ENCODE measurements around the gene VLDLR.

VLDLR gene

DNA sequence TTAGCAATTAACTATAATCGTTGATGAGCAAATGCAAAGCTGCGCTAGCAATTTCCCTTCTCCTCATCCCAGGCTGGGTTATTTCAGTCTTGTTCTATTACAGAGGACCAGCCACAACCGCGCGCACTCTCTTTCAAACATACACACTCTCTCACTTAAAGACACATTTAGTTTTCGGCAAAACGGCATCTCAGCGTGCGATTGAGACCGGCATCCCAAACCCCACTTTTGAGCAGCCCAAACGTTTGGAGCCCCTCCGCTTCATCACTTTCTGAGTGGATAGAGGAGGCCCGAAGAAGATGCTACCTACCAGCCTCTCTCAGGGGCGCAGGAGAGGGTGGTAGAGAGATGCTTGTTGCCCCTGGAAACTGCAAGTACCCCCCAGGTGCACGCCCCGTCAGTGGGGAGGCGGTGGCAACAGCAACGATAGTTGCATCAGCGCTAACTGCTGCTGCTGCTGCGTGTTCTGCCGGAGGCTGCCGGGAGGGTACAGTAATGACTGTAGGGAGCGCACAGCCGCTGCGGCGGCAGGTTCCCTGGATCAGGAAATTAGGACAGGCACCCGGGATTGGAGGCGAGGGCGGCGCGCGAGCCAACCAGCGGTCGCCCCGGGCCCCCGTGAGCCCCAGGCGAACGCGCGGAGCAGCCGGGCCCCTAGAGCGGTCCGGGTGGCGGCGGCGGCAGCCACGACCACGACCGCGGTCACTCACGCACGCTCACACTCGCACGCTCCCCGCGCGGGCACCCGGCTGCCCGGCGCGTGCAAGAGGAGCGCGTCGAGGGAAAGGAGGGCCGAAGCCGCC is 467 bp upstream of the VLDLR start:
- DNase-seq = peak; percentile 70 to 90
- Histone ChIP-seq H3K27me3 (no peaks in the 10 kb centered on the region), H3K9me3 (no peaks in the 10 kb centered on the region), H3K36me3 (no peaks in the 10 kb centered on the region), H3K27ac (peak overlapping the region; percentile 92 to 94), H3K4me1 (peaks cover 0 to 26% (median 7%) of the 10 kb centered on the region in 4 donors), H3K4me3 (peak overlapping the region; percentile 75 to 81)
- TF ChIP-seq, protein P1, sequence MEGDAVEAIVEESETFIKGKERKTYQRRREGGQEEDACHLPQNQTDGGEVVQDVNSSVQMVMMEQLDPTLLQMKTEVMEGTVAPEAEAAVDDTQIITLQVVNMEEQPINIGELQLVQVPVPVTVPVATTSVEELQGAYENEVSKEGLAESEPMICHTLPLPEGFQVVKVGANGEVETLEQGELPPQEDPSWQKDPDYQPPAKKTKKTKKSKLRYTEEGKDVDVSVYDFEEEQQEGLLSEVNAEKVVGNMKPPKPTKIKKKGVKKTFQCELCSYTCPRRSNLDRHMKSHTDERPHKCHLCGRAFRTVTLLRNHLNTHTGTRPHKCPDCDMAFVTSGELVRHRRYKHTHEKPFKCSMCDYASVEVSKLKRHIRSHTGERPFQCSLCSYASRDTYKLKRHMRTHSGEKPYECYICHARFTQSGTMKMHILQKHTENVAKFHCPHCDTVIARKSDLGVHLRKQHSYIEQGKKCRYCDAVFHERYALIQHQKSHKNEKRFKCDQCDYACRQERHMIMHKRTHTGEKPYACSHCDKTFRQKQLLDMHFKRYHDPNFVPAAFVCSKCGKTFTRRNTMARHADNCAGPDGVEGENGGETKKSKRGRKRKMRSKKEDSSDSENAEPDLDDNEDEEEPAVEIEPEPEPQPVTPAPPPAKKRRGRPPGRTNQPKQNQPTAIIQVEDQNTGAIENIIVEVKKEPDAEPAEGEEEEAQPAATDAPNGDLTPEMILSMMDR (IDR thresholded peaks at IDR 0.05) = peak; percentile 10 to 28
- intact Hi-C loops (cut with DNase I; ENCODE audit: low total_unique reads) = loop anchor here (5.0 to 10.0 kb wide), 3 partner anchors 49 to 904 kb away; partner anchors contain the start of genes RFX3 and SMARCA2

DNA sequence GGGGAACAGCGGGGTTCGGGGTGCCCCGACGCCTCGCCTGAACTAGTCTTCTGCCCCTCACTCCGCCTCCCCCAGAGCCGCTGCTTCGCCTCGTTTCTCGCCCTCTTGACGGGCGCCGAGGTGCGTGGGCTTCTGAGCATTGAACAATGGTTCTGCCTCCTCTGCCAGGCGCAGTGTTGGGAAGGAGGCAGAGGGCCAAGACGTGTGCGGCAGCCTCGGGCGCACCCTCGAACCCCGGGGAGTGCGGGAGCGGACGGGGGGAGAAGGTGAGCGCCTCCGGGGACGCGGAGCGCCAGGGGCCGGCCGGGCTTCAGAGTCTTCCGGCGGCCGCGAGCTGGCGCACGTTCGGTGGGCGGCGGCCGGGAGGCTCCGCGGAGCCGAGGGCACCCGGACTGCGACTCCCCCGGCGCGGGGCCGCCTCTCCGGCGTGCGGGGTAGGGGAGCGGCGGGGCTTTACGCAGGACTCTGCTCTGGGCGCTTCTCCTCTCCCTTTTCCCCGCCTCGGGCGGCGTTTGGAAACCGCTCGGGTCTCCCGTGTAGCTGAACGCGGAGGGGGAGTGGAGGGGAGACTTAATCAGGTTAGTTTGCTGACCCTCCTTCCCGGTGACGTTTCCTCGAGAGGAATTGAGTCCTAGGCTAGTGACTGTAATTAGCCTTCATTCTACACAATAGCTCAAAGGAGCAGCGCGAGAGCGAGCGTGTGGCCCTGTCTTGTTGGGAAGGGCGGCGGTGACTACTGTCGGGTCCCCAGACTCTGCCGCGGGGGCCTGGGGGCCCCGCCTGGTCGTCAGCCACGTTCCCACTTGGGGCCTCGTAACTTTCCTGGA is 1.1 kb downstream of the VLDLR start:
- peak in 1 of 2 donors; percentile 69 for DNase-seq
- peak overlapping the region; percentile 92 to 94 for H3K27ac ChIP-seq
- H3K36me3 ChIP-seq = no peaks in the 10 kb centered on the region
- H3K27me3 ChIP-seq = no peaks in the 10 kb centered on the region
- H3K4me3 ChIP-seq = peak overlapping the region; percentile 75 to 81
- peaks cover 0 to 26% (median 7%) of the 10 kb centered on the region in 4 donors for H3K4me1 ChIP-seq
- H3K9me3 ChIP-seq = no peaks in the 10 kb centered on the region
- TF ChIP-seq, protein P1 (IDR thresholded peaks at IDR 0.05) = no peak
- intact Hi-C loops (cut with DNase I; ENCODE audit: low total_unique reads) = loop anchor here (5.0 to 10.0 kb wide), 3 partner anchors 50 to 902 kb away; partner anchors contain the start of genes RFX3 and SMARCA2

DNA sequence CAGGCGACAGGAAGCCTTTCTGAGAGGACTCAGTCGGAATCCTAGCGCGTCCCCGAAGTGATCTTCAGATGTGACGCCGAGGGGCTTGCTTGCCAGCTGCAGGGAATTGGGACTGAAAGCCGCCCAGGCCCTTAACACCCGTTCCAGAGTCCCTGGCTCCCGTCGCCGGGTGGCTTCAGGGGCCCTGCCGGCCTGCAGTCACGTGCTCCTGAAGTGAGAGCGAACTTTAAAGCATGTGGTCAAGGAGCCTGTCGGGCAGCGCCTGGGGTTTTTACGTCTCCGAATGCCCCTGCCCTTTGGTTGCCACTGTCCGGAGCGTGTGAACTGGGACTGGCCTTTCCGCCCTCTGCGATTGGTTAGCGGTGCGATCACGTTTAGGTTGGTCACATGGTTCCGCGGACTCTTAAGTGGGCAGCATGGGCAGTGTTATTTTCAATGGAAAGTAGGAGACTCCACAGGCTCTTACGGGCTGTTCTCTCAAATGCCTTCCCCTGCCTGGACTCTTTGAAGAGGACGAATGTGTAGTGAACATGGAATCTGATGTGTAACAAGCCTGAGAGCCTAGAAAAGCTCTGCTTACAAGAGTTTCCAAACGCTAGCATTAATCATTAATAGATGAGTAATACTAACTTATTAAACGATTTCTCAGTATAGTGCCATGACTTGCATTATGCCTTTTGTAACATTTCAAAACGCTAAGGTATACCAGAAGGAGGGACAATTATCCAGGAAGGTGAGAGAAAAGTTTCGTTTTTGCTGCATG is 1.9 kb downstream of the VLDLR start:
- H3K27me3 ChIP-seq = no peaks in the 10 kb centered on the region
- H3K36me3 ChIP-seq = no peaks in the 10 kb centered on the region
- peak overlapping the region; percentile 75 to 81 for H3K4me3 ChIP-seq
- peak; percentile 58 to 88 for DNase-seq
- intact Hi-C loops (cut with DNase I; ENCODE audit: low total_unique reads) = loop anchor here (5.0 to 10.0 kb wide), 3 partner anchors 51 to 901 kb away; partner anchors contain the start of genes RFX3 and SMARCA2
- peak overlapping the region; percentile 92 to 94 for H3K27ac ChIP-seq
- peaks cover 0 to 26% (median 7%) of the 10 kb centered on the region in 4 donors for H3K4me1 ChIP-seq
- TF ChIP-seq, protein P1 (IDR thresholded peaks at IDR 0.05) = no peak
- H3K9me3 ChIP-seq = no peaks in the 10 kb centered on the region

DNA sequence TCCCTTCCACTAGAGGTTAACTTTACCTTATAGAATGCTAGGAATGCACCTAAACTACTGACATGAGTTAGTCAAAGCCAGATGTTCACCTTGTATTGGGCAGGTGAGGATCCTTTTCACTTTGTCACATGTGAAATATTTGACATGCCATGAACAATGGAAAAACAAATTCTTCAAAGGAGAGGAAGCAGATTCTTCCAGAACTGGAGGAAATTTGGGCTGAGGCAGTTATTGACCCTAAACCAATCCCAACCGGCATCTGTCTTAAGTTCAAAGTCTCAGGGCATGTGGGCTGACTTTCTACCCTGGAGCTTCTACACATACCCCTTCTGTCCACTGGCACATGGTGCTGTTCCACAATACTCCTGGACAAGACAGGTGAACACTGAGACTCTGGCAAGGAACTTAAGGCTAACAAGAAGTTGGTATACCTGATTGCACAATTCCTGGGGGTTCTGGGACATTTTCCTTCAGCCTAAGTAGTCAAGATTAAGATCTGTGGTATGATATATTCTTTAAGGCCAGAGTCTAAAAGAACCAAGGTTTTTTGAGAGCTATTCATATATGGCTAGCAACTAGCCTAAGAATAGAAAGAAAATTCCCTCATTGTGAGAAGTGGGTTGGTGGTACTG is 2.6 kb downstream of the VLDLR start:
- H3K4me1 ChIP-seq = peaks cover 0 to 26% (median 9%) of the 10 kb centered on the region in 4 donors
- no peaks in the 10 kb centered on the region for H3K36me3 ChIP-seq
- H3K9me3 ChIP-seq = no peaks in the 10 kb centered on the region
- intact Hi-C loops (cut with DNase I; ENCODE audit: low total_unique reads) = loop anchor here (5.0 to 10.0 kb wide), 3 partner anchors 52 to 901 kb away; partner anchors contain the start of genes RFX3 and SMARCA2
- TF ChIP-seq, protein P1 (IDR thresholded peaks at IDR 0.05) = no peak
- no peaks in the 10 kb centered on the region for H3K27me3 ChIP-seq
- no peak for DNase-seq
- peak overlapping the region; percentile 75 to 81 for H3K4me3 ChIP-seq
- peak overlapping the region; percentile 92 to 94 for H3K27ac ChIP-seq
